Fibroblast of peridontal ligament (primary cell): Measurements from ENCODE around the gene GRM5.
"Not testable (repeated sequence)": the region's sequence is repeated elsewhere in the genome, so short reads cannot be mapped to it uniquely, and the experiment has no call there.

ENCODE experiments used
- DNase-seq: peaks from one replicate; pipeline ENCODE4 v3.0.0-alpha.2; 2010; ENCODE audit errors: extremely low read depth

The GRM5 gene

DNA sequence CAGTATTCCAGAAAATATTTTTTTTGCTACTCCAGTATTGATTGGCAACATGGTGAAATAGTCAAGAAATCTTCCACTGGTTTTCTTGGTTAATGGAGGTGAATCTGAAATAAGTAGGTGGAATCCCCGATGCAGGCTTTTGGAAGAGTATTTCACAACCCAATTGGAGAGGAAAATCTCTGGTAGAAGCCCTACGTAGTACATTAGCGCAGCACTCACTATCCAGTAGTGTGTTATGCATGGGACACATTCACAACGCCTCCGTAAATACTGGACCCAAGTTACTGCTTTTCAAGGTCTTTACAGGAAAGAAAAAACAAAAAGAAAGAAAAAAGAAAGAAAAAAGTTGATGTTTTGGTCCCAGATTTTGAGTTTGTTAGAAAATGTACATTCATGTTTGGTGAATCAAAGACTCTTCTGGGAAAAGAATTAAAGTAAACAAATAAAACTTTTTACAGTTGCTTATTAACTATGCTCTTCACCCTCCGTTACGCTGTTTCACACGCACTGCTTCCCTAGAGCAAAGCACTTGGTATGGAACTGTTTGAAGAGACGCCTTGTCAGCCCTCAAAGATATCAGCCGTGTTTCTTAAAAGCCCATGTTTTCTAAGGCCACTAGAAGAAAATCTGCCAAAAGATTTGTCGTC is 557.9 kb downstream of the GRM5 start:
- no peak for DNase-seq

GRCh38 chr11:88501541-88501940 is 564.2 kb downstream of the GRM5 start:
- DNase-seq, result no peak

DNA sequence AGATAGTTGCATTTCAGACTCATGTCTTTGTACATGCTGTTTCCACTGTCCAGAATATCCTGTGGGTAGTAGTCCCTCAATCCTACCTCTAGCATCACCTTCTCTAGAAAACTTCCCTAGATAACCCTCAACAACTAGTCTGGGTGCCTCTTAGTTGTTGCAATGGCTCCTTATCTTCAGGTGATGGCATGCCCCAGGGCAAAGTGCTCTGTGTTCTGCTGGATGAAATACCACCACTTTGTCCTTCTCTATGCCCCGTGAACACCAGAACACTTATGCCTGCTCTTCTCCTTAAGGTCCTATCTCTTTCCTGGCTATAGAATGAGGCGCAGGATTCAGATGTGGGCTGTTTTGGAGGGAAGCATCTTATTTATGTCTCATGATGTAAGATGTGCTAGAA is 569.9 kb downstream of the GRM5 start:
- no peak for DNase-seq

- no peak for DNase-seq
These were observed 570.9 kb downstream of the GRM5 start for GRCh38 chr11:88494848-88495247.

DNA sequence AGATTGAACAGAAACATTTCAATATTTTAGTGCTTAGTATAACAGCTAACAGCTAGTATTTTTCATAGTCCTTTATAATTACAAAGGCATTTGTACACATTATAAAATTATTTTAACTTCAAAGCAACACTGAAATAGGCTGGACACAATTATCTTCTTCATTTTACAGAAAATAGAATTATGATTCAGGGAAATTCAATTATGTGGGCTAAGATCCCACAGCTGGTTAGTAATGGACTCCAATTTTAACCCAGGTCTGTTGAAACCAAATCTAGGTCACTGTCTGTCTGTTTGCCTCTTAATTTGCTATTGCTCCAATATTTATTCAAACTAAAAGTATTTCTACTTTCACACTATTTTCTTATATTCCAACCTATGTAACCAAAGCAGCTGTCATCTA is 574.1 kb downstream of the GRM5 start:
- no peak for DNase-seq

DNA sequence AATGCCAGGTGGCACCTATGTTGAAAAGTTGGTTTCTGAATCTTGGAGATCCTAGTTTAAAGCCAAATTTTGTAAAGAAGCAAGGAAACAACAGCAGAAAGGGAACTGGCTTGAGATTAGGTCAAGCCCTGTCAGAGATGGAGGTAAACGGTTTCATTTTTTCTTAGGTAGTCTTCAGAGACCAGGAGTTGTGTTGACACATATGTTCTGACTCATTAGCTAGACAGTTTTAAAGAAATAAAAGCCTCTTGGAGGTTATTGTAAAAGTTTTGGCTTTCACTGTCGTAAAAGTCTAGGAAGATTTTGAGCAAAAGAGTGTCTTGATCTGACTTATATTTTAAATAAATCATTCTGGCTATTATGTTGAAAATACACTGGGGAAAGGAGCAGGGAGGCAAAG is 576.8 kb downstream of the GRM5 start:
- no peak for DNase-seq

DNA sequence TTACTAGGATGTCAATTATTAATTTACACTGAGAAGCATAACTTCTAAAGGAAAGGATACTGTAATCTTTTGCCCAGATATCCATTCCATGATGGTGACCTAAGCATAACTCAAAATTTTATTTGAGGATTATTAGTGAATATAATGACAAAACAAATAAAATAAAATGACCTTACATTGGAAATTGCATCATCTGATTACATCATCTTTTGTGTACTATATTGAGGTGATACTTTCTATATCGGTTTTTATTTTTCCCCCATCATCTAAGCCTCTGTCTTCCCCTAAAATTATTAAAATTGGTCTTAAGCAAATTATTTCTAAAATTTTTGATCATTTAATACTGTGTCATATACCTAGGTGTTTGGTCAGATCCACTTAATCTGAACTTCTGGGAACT is 578.1 kb downstream of the GRM5 start:
- DNase-seq, result no peak

DNA sequence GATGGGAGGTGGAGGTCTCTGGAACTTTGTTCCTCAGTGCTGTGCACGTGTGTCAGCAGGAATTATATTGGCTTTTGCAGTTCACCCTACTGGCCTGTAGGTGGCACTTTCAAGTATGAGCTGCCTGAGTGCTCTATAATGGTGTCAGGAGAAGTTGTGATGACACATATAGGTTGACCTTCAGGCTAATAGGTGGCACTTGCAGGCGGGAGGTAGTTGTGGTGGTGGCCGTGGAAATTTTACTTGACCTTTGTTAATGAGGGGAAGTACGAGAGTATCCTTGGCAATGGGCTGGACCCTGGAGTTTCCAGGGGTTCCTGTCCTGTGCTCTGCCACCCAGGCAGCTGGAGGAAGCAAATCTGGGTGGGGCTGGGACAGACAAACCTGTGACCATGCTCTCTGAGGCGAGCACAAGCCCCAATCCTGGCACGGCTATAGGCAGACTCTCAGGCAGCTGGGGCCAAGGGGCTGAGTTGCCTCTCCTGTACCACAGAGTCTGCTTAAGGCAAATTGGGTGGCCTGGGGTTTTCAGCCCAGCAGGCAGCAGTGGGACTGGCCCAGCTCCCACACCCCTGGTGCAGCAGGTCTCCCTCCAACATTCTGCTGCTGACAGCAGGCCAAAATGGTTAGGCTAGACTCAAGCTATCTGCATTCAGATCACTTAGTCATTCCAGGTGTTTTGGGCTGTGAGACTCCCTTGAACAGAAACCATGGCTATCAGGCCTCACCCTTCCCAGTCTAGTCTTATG is 580.7 kb downstream of the GRM5 start:
- no peak for DNase-seq

- DNase-seq, result no peak
These were observed 582.9 kb downstream of the GRM5 start for GRCh38 chr11:88482871-88483301.

- peak; percentile 94 for DNase-seq
These were observed 585.6 kb downstream of the GRM5 start for GRCh38 chr11:88480223-88480622.

DNA sequence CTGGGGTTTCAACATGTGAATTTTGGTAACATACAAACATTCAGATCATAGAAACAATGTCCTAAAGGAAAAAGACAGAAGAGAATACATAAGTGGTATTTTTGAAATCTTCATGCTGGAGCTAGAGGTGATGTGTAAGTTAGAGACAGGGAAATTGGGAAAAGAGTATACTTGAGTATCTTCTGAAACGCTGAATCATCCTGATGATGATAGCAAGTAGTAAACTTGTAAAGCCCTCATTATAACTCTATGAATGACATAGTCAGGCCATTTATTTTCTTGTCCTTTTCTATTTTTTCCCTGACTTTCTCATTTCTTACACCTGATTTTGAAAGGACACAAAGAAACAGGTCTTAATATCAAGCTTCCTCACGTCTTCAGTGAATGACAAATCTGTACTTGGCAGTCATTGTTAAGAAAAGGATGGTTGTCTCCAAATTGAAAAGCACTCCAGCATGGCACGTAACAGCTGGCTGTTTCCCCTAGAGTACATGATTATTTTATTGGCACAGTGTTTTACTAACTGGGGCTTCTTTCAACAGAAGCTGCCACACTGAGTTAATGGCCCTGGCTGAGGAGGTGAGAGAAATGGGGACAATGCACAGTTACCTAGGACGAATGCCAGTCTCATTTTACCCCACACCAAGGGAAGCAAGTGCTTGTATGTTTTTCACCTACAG is 587.5 kb downstream of the GRM5 start:
- DNase-seq, result no peak

GRCh38 chr11:88475991-88476418 is 589.8 kb downstream of the GRM5 start:
- peak; percentile 82 for DNase-seq

DNA sequence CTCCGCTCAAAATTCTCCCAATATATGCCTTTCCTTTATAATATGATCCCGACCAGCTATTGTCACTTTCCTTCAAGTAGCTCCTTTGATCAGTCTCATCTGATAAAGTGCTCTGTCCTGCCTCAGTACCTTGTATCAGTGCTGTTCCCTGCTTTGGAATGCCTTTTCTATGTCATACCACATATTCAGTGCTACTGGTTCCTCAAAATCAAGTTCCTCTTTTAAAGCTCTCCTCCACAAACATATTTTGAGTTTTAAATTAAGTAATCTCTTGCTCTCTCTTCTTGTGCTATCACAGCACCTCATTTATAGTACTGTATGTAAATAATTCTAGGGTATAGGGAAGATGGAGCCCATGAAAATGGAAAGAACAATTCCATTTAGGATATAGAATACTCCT is 591.1 kb downstream of the GRM5 start:
- DNase-seq, result no peak

DNA sequence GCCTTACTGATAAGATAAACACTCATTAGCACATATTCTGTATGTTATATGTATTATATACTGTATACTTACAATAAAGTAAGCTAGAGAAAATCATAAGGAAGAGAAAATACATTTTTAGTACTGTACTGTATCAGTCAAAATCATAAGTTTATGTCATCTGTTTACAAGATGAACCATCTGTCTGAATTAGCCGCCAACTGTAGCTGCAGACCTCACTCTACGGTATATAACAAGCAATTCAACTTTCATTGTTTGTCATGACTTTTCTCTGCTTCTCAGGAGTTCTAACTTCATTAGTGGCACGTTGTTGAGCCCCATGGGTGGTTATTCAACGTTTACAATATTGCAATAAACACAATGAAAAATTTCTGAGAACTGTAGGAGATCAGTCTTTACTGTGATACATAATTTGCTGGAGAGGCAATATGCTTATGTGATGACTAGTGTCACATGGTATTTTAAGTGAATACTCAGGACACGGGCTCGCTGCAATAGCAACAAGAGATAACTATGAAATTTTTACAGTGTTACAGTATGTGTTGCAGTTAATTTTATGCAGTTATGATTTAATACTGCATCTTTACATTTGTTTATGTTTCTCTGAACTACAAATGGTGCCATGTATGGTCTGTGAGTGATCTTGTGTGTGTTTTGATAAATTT is 596.1 kb downstream of the GRM5 start:
- no peak for DNase-seq

- DNase-seq, result no peak
These were observed 601.3 kb downstream of the GRM5 start for GRCh38 chr11:88464528-88464927.

GRCh38 chr11:88463301-88463700 is 602.5 kb downstream of the GRM5 start:
- DNase-seq, result not testable (repeated sequence)

DNA sequence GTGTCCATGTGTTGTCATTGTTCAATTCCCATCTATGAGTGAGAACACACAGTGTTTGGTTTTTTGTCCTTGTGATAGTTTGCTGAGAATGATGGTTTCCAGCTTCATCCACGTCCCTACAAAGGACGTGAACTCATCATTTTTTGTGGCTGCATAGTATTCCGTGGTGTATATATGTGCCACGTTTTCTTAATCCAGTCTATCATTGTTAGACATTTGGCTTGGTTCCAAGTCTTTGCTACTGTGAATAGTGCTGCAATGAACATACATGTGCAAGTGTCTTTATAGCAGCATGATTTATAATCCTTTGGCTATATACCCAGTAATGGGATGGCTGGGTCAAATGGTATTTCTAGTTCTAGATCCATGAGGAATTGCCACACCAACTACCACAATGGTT is 607.7 kb downstream of the GRM5 start:
- DNase-seq, result not testable (repeated sequence)

DNA sequence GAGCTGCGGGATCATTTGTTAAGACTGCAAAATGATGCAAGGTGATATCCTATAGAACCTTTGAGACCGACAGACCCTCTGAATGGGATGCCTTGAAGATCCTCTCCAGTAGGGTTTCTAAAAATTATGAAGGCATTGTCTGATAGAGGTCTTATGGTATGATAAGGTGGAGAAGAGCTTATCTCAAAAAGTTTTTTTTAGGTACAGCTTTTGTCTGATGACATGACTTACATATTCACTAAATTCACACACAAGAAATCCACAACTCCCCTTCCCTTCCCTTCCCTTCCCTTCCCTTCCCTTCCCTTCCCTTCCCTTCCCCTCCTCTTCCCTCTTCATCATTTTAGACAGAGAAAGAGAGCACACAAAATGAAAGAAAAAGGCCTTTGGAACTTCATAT is 609.8 kb downstream of the GRM5 start:
- DNase-seq, result no peak

DNA sequence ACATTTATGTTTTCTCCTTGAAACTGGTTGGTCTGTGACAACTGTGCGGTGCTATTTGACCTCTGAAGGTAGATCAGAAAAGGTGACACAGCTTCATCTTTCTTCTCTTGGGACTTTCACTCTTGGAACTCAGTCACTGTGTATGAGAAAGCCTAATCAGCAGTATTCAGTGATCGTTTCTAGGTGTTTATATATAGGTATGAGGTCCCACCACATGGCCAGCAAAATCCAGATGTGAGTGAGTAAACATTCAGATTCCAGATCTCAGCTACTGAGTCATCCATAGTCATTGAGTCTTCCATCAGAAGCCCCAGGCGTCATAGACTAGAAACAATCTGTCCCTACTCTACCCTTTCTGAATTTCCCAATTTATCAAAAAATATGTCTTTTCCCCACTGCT is 610.9 kb downstream of the GRM5 start:
- no peak for DNase-seq
